Lower leg skin (tissue), 3 donors: ENCODE data around the gene SPATA13.

Experiments used
- CTCF ChIP-seq, 3 donors: fragments of 450-650 bp; IDR thresholded peaks; one replicate each; pipeline ENCODE4 v1.5.1; 2016; ENCODE audit warnings: antibody characterized with exemption in 3 of 3, mild to moderate bottlenecking in 3 of 3, moderate library complexity in 2 of 3
- POLR2A ChIP-seq, 2 donors: fragments of 450-650 bp; IDR thresholded peaks; one replicate each; pipeline ENCODE4 v1.6.1; 2016 to 2017; ENCODE audit warnings: antibody characterized with exemption in 2 of 2, mild to moderate bottlenecking in 1 of 2, moderate library complexity in 1 of 2

GRCh38 chr13:24279327-24280110, 119.0 kb downstream of the SPATA13 start:
- no peak for TF ChIP-seq POLR2A (IDR thresholded peaks at IDR 0.05)
- TF ChIP-seq CTCF (IDR thresholded peaks at IDR 0.05): no peak
